GM21360 (cell line): ENCODE measurements around the gene GABPB2.
A peak's percentile ranks its signal among the peaks of the same experiment; 100 is the strongest.

Experiments used
- ATAC-seq: cut with Tn5 transposase; IDR thresholded peaks from one replicate; pipeline ENCODE4 v1.9.1; 2021; ENCODE audit warnings: mild to moderate bottlenecking, moderate library complexity; ENCODE audit not compliant: unreplicated experiment

Gene GABPB2

DNA sequence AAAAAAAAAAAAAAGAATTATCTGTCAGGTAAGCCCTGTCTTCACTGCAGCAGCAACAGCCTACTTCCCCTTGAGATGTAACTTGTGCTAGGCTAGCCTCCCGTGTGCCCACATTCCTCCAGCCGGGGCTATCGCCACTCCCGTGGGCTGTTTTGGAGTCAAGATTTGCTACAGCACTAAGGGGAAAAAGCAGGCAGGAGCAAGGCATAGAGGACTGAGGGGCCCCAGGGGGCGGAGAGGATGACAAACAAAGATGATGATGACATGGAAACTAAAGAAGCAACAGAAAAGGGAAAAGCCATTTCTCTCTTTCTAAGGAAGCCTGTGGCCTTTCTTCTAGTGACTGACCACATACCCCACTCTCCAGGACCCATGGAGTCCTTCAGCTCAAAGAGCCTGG lies 87.8 kb downstream of the GABPB2 start:
- no peak for ATAC-seq

DNA sequence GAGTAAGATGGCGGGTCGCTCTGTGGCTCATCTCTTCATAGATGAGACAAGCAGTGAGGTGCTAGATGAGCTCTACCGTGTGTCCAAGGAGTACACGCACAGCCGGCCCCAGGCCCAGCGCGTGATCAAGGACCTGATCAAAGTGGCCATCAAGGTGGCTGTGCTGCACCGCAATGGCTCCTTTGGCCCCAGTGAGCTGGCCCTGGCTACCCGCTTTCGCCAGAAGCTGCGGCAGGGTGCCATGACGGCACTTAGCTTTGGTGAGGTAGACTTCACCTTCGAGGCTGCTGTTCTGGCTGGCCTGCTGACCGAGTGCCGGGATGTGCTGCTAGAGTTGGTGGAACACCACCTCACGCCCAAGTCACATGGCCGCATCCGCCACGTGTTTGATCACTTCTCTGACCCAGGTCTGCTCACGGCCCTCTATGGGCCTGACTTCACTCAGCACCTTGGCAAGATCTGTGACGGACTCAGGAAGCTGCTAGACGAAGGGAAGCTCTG lies 88.2 kb downstream of the GABPB2 start:
- ATAC-seq: no peak

DNA sequence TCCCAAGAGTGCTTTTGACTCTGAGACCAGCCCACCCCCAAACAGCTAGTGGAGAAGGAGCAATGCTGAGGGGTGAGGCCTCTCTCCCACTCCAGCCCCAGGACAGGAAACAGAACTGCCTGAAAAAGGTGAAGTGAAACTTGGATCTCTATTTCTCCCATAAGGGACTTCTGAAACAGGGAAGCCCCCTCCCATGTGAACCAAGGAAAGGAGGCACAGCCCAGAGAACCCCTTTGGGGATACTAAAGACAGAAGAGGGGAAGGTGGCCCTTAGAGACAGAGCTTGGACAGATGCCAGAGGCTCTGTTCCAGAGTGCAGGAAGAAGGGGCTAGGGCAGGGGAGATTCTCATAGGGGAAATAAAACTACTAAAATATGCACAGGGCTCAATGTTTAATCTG lies 88.8 kb downstream of the GABPB2 start:
- ATAC-seq: no peak

DNA sequence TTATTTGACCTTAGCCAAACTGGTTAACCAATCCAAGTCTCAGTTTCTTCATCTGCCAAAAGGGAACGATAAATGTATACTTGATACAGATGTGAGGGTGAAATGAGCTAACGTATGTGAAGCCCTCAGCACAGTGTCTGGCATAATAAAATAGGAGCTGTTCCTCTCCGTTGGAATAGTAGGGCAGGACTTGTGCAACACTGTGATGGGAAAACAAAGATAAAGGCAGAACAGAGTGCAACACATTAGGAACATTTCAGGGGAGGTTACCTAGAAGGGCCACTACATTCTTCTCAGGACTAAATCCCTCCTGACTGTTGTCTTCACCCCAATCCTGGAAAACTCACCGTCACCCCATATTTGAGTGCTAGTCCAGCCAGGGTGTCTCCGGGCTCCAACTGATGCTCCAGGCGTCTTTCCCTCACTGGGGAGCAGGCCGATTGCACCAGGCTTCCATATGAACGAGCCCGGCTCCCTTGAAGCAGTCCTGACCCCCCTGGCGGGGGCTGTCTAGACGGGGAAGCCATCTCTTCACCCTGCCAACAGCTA lies 94.2 kb downstream of the GABPB2 start:
- no peak for ATAC-seq

DNA sequence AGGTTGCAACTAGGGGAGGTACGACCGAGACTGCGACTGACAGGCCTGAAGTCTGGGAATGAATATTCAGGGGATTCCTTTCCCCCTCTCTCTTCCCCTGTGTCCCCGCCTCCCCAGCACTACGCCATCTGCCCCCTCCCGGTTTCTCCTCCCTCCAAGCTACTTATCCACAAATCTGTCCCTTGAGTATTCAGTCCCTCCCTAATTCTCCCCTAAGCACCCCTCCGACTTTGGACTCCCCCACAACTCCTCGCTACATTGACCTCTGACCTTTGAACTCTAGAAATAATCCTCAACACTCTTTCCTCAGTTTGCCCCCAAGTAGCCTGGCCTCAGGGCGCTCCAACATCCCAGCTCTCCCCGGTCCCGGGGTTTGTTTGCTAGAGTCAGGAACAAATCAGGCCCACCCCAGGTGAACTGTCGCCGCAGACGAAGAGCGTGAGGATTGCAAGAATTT lies 94.7 kb downstream of the GABPB2 start:
- no peak for ATAC-seq

DNA sequence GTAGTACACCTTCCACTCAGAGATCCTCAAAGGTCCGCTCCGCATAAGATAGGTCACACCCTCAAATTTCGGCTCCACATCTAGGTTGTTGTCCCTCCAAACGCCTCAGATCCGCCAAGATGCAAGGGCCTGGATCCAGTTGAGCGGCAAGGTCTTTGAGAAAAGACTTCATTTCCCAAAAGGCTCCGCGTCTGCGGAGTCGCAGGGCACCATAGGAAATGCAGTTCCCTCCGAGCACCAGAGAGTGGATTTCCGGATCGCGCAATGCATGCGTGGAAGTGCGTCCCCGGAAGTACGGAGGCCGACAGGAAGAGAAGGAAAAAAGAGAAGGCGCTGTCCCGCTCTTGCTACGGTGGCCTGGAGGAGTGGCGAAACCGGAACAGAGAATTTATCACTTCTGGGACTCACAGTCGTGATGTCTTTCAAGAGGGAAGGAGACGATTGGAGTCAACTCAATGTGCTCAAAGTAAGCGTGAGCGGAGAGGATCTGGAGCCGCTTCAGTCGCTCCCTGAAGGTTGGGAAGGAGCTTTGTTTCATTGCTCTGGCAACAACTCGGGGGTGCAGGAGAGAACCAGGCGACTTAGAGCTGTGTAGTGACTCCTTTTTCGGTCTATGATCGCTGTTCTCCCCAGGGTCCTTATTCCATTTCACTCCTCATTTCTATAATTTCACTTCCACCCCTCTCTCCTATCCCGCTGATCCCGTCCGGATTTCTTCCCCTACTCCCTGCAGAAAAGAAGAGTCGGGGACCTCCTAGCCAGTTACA lies 95.4 kb downstream of the GABPB2 start, which contains the start of the genes LYSMD1 and SCNM1:
Gene LYSMD1 (minus strand): TSS at position 165 of the 767 bp plus-strand sequence. CDS start 644 bp downstream, outside the sequence.
Gene SCNM1 (plus strand): TSS at position 407 of the 767 bp plus-strand sequence. CDS start 9 bp downstream, at position 416.
- peak; percentile 83 for ATAC-seq

DNA sequence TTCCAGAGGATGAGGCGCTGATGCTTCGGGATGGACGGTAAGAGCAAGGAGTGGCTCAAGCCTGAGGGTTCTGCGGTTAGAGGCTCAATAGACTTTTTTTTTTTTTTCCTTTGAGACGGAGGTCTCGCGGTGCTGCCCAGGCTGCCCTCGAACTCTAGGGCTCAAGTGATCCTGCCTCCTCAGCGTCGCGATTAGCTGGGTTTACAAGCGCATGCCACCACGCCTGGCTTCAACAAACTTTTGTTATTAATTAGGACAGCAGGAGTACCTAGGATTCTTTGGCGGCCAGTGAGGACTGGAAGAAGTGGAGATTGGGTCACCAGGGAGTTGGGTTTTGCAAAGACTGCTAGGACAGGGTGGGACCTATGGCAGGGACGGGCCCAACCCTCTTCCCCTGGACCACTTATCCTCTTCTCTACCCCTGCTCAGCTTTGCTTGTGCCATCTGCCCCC lies 96.0 kb downstream of the GABPB2 start:
- ATAC-seq: no peak

DNA sequence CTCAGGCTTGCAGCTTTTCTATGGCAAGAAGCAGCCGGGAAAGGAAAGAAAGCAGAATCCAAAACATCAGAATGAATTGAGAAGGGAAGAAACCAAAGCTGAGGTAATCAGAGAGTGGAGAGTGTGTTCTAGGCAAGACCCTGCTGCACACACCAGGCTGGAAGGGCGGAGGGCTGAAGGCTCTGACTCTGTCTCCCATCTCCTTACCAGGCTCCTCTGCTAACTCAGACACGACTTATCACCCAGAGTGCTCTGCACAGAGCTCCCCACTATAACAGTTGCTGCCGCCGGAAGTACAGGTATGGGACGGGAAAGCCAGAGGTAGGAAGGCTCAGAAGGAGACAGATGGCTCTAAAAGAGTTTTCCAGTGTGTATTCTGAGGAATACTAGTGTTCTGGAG lies 96.6 kb downstream of the GABPB2 start:
- no peak for ATAC-seq

DNA sequence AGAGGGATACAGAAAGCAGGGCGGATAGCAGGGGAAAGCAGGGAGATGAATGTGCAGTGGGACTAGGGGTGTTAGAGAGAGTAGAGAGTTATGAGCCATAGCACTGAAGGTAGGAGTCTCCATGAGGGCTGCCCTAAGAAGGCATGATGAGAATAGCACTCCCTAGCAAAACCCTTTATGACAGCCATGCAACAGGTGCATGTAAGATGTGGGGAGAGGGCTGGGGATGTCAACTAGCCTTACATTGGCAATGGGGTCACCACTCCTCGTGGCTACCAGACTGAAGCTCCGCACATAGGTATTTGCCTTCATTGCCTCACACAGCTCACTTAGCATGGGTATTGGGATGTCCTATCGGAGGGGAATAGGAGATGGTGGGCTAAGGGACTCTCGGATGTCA lies 100.6 kb downstream of the GABPB2 start:
- no peak for ATAC-seq
